Measurements from ENCODE around the gene STARD9.

DNA sequence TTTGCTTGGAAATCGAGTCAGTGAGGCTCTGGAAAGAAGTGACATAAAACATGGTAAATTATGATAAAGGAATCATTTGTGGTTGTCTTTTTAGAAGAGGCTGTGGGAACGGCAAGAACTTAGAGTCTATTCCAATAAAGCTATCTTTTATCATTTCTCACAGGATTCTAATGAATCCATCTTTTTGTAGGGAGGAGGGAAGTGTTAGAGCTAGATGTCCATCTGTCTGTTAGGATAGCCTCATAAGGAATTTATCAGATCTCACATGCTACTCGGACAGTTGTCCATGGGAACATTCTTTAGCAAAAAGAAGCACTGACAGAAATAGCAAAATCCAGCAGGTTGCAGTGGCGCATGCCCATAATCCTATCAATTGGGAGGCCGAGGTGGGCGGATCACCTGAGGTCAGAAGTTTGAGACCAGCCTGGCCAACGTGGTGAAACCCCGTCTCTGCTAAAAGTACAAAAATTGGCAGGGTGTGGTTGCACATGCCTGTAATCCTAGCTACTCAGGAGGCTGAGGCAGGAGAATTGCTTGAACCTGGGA lies 37.0 kb downstream of the STARD9 start:
- TF ChIP-seq EZH2 (IDR thresholded peaks at IDR 0.05; ENCODE audit: low read depth, unreplicated experiment) (no peak), POLR2AphosphoS5 (IDR thresholded peaks at IDR 0.05; ENCODE audit: low read depth) (no peak), NANOG (IDR thresholded peaks at IDR 0.05; ENCODE audit: borderline replicate concordance) (no peak), EZH2phosphoT487 (IDR thresholded peaks at IDR 0.05; ENCODE audit: unreplicated experiment) (no peak), JUNB (IDR thresholded peaks at IDR 0.05; ENCODE audit: unreplicated experiment) (no peak), CREB1 (CRISPR knock-in tag; IDR thresholded peaks at IDR 0.05; ENCODE audit: low read depth) (no peak), ZNF114 (CRISPR knock-in tag; IDR thresholded peaks at IDR 0.05) (no peak), STAT1 (IDR thresholded peaks at IDR 0.05; ENCODE audit: unreplicated experiment) (no peak)
- TF ChIP-seq, protein P1, sequence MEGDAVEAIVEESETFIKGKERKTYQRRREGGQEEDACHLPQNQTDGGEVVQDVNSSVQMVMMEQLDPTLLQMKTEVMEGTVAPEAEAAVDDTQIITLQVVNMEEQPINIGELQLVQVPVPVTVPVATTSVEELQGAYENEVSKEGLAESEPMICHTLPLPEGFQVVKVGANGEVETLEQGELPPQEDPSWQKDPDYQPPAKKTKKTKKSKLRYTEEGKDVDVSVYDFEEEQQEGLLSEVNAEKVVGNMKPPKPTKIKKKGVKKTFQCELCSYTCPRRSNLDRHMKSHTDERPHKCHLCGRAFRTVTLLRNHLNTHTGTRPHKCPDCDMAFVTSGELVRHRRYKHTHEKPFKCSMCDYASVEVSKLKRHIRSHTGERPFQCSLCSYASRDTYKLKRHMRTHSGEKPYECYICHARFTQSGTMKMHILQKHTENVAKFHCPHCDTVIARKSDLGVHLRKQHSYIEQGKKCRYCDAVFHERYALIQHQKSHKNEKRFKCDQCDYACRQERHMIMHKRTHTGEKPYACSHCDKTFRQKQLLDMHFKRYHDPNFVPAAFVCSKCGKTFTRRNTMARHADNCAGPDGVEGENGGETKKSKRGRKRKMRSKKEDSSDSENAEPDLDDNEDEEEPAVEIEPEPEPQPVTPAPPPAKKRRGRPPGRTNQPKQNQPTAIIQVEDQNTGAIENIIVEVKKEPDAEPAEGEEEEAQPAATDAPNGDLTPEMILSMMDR (conservative IDR thresholded peaks at IDR 0.05; ENCODE audit: low read depth in 2 of 2): no peak
- TF ChIP-seq, protein P2, sequence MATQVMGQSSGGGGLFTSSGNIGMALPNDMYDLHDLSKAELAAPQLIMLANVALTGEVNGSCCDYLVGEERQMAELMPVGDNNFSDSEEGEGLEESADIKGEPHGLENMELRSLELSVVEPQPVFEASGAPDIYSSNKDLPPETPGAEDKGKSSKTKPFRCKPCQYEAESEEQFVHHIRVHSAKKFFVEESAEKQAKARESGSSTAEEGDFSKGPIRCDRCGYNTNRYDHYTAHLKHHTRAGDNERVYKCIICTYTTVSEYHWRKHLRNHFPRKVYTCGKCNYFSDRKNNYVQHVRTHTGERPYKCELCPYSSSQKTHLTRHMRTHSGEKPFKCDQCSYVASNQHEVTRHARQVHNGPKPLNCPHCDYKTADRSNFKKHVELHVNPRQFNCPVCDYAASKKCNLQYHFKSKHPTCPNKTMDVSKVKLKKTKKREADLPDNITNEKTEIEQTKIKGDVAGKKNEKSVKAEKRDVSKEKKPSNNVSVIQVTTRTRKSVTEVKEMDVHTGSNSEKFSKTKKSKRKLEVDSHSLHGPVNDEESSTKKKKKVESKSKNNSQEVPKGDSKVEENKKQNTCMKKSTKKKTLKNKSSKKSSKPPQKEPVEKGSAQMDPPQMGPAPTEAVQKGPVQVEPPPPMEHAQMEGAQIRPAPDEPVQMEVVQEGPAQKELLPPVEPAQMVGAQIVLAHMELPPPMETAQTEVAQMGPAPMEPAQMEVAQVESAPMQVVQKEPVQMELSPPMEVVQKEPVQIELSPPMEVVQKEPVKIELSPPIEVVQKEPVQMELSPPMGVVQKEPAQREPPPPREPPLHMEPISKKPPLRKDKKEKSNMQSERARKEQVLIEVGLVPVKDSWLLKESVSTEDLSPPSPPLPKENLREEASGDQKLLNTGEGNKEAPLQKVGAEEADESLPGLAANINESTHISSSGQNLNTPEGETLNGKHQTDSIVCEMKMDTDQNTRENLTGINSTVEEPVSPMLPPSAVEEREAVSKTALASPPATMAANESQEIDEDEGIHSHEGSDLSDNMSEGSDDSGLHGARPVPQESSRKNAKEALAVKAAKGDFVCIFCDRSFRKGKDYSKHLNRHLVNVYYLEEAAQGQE (IDR thresholded peaks at IDR 0.05; ENCODE audit: unreplicated experiment): no peak
- TF ChIP-seq, protein P3, sequence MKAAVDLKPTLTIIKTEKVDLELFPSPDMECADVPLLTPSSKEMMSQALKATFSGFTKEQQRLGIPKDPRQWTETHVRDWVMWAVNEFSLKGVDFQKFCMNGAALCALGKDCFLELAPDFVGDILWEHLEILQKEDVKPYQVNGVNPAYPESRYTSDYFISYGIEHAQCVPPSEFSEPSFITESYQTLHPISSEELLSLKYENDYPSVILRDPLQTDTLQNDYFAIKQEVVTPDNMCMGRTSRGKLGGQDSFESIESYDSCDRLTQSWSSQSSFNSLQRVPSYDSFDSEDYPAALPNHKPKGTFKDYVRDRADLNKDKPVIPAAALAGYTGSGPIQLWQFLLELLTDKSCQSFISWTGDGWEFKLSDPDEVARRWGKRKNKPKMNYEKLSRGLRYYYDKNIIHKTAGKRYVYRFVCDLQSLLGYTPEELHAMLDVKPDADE (IDR thresholded peaks at IDR 0.05): no peak

Data from GM23338 (cell line).